GM18951 (cell line): ENCODE measurements around the gene KPNA1.
"Not testable (repeated sequence)": the region's sequence is repeated elsewhere in the genome, so short reads cannot be mapped to it uniquely, and the experiment has no call there.

ENCODE experiments used
- POLR2A ChIP-seq: IDR thresholded peaks from 4 replicates; pipeline ENCODE4 v1.6.1; 2011; ENCODE audit warnings: mild to moderate bottlenecking; ENCODE audit not compliant: insufficient read length, insufficient read depth; ENCODE audit errors: extremely low read depth
- in situ Hi-C: fragments of 300-500 bp; cut with MboI; formaldehyde crosslinking; loops from one replicate; pipeline ENCODE4 v1.12.0; 2022; ENCODE audit warnings: low sequenced_read_pairs, mixed read lengths, inconsistent platforms; ENCODE audit not compliant: unreplicated experiment

KPNA1 gene

GRCh38 chr3:122513386-122514122 is 1.2 kb downstream of the KPNA1 start:
- no peak for TF ChIP-seq POLR2A
- in situ Hi-C loops: no loop called here

- in situ Hi-C loops: no loop called here
- TF ChIP-seq POLR2A: no peak
Measured at GRCh38 chr3:122512284-122512683, 2.5 kb downstream of the KPNA1 start.

GRCh38 chr3:122510878-122511535 is 3.7 kb downstream of the KPNA1 start:
- in situ Hi-C loops: no loop called here
- TF ChIP-seq POLR2A: no peak

GRCh38 chr3:122508944-122509343 is 5.8 kb downstream of the KPNA1 start:
- in situ Hi-C loops: not testable (repeated sequence)

GRCh38 chr3:122508135-122508914 is 6.4 kb downstream of the KPNA1 start:
- TF ChIP-seq POLR2A: no peak
- in situ Hi-C loops: no loop called here

- in situ Hi-C loops: no loop called here
- no peak for TF ChIP-seq POLR2A
Measured at GRCh38 chr3:122506450-122506849, 8.3 kb downstream of the KPNA1 start.

- no peak for TF ChIP-seq POLR2A
- in situ Hi-C loops: no loop called here
Measured at GRCh38 chr3:122505676-122506075, 9.1 kb downstream of the KPNA1 start.

- TF ChIP-seq POLR2A: no peak
- in situ Hi-C loops: no loop called here
Measured at GRCh38 chr3:122502941-122503340, 11.8 kb downstream of the KPNA1 start.

GRCh38 chr3:122502139-122502538 is 12.6 kb downstream of the KPNA1 start:
- no peak for TF ChIP-seq POLR2A
- in situ Hi-C loops: no loop called here

- in situ Hi-C loops: not testable (repeated sequence)
Measured at GRCh38 chr3:122500964-122501363, 13.8 kb downstream of the KPNA1 start.

GRCh38 chr3:122498152-122498551 is 16.6 kb downstream of the KPNA1 start:
- in situ Hi-C loops: no loop called here
- TF ChIP-seq POLR2A: no peak

- in situ Hi-C loops: no loop called here
Measured at GRCh38 chr3:122497425-122497824, 17.3 kb downstream of the KPNA1 start.

GRCh38 chr3:122496508-122496907 is 18.2 kb downstream of the KPNA1 start:
- in situ Hi-C loops: no loop called here
- TF ChIP-seq POLR2A: no peak

More at GRCh38 chr3:122497425-122497824, 17.3 kb downstream of the KPNA1 start:
- no peak for TF ChIP-seq POLR2A

GRCh38 chr3:122493296-122493695 is 21.4 kb downstream of the KPNA1 start:
- no peak for TF ChIP-seq POLR2A
- in situ Hi-C loops: no loop called here
